Daoy (cell line): ENCODE results near the gene KSR1. TPM values are rescaled to one million over a fixed set of nuclear protein-coding genes. Genes with fewer than 3 reads are reported as not detected.
"Not testable (repeated sequence)": the region's sequence is repeated elsewhere in the genome, so short reads cannot be mapped to it uniquely, and the experiment has no call there.

Experiments
- DNase-seq: peaks from one replicate; pipeline ENCODE4 v3.0.0-alpha.2; 2015; ENCODE audit warnings: low read depth
- total RNA-seq: library from RNA; depleted of rRNA; stranded (reverse); fragments of >200 nt; shearing (Covaris generic); gene quantifications from 2 replicates; pipeline ENCODE4 v1.2.3, GENCODE V29; 2014

KSR1 gene
- total RNA-seq, 1 experiment from 2014 or later: 59.5 TPM

DNA sequence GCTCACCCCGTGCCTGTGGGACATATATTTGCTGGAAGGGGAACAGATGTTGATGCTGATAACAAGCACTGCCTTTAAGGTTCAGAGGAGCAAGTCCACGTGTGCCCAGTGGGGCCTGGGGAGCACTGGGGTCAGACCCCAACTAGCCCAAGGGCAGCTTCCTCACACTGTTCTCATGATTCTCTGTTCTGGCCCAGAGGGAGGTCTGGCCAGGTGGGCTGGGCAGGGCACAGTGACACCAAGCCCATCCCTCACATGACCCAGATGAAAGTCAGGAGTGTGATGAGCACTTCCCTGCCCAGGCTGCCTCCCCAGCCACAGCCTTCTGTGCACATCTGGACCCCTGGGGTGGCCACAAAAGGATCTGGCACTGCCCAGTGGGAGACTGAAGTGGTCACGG is 29.8 kb upstream of the KSR1 start:
- DNase-seq: not testable (repeated sequence)

- not testable (repeated sequence) for DNase-seq
Measured at GRCh38 chr17:27427166-27427862, 28.9 kb upstream of the KSR1 start.

GRCh38 chr17:27428781-27429505 is 27.3 kb upstream of the KSR1 start:
- DNase-seq: no peak

- DNase-seq: no peak
Measured at GRCh38 chr17:27429666-27430382, 26.4 kb upstream of the KSR1 start.

DNA sequence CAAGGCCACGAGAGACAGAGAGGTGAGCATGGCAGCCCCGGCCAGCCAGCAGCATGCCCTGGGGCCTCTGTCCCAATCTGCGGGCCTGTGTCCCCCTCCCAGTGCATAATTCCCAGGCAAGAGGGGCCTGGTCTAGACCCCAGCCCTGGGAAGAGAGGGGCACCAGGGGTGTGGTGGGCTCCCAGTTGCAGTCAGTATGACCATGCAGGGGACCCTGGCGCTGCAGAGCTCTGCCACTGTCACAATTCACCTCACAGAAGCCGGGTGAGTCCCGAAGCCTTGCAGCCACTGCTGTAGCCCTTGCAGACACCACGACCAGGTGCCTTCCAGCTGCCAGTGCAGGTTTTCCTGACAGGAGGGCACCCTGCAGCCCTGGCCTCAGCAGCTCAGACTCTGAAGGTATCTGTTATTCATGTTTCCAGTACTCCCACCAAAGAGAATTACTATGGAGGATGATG is 25.8 kb upstream of the KSR1 start:
- DNase-seq: no peak

GRCh38 chr17:27430882-27431491 is 25.3 kb upstream of the KSR1 start:
- peak; percentile 64 for DNase-seq

GRCh38 chr17:27433521-27433920 is 22.7 kb upstream of the KSR1 start:
- no peak for DNase-seq

DNA sequence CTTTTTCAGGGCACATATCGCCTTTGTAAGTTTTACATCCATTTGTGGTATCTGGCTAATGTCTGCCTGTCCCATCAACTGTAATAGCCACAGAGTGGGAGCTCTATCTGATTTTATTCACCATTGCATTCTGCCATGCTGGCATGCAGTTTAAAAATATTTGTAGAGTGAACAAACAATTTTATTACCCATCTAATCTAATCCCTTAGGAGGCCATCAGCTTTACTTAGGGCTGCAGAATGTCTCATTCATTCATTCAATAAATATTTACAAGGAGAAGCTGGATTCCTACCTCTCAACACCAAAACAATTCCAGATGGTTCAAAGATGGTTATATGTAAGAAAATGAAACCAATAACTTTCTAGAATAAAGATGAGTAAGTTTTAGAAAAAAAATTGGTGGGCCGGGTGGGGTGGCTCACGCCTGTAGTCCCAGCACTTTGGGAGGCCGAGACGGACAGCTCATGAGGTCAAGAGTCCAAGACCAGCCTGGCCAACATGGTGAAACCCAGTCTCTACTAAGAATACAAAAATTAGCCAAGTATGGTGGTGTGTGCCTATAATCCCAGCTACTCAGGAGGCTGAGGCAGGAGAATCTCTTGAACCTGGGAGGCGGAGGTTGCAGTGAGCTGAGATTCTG is 20.7 kb upstream of the KSR1 start:
- DNase-seq: not testable (repeated sequence)

DNA sequence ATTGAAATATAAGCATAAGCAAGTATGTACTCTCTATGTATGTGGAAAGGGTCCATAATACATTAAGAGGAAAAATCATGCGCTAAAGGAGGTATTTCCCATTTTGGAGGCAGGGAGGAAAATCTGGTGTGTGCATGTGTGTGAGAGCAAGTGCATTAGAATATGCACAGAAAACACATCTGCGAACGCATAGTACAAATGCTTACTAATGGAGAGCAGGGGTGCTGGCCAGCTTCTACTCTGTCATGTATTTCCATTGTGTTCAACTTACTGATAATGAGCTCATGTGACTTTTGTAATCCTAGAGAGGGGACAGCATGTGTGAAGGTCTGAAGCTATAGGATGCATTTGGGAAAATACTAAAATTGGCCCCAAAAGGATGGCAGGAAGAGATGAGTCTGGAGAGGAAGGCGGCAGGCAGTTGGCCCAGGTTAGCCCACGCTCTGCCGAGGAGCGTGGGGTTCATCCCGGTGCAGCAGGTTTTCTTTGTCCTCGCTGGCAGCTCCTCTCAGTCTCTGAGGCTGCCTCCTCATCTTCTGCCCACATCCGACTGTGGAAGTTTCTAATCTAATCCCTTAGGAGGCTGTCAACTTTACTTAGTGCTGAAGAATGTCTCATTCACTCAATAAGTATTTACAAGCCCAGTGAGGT is 17.8 kb upstream of the KSR1 start:
- no peak for DNase-seq

DNA sequence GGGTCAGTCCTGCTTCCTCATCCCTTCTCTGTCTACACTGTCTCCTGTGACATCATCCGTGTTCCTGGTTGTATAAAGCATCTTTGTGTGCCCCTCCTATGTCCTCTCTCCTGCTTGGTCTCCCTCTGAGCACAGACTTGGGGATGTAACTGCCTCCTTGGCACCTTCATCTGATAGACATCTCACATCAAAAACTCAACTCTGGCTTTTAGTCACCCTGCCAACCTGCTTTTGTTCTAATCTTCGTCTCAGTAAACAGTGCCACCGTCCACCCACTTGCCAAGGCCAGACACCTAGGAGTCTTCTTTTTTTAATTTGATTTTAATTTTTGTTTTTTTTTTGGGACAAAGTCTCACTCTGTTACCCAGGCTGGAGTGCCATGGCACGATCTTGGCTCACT is 16.9 kb upstream of the KSR1 start:
- no peak for DNase-seq

DNA sequence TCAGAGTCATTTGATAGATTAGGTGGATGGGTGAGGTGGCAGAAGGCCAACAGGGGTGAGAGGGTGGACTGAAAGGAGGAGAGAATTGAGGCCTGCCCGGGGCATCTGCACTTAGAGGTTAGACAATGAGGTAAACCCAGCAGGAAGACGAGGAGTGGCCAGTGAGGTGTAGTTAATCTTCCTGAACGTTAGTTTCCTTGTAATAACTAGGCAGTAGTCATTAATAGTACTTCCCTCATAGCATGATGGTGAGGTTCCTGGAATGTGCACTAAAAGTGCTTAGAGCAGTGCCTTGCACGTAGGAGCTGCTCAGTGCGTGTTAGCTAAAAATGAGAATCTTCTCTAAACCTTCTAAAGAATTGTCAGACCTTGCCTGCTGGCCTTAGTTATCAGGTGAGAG is 13.5 kb upstream of the KSR1 start:
- no peak for DNase-seq

DNA sequence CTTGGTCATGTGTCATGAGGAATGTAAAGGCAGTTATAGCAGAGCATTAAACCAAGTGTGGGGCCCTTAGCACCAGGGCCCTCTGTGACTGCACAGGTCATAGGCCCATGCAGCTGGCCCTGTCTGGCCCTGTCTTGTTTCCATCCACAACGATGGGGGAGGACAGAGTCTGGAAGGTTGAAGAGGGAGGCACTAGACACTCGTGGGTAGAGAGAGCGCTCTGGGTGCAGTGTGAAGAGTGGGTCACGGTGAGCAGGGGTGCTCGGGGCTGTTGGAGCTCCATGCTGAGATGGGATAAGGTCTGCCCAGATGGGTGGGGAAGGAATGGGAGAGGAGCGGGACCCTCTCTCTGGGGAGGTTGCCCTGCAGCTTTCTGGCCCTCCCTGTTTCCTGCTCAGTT is 12.8 kb upstream of the KSR1 start:
- no peak for DNase-seq

- DNase-seq: no peak
Measured at GRCh38 chr17:27445971-27446370, 10.3 kb upstream of the KSR1 start.

GRCh38 chr17:27446569-27447301 is 9.5 kb upstream of the KSR1 start:
- DNase-seq: peak; percentile 98

DNA sequence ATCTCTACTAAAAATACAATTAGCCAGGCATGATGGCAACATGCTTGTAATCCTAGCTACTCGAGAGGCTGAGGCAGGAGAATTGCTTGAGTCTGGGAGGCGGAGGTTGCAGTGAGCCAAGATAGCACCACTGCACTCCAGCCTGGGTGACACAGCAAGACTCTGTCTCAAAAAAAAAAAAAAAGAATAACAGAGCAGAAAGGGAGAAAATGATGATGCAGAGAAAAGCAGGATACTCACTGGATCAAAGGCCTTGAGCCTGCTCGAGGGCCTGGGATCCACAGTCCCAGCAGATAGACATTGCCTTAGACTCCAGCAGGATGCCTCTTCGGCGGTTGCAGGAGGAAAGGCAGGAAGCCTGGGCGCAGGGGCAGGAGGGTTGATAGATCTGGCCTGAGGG is 7.7 kb upstream of the KSR1 start:
- peak; percentile 40 for DNase-seq

DNA sequence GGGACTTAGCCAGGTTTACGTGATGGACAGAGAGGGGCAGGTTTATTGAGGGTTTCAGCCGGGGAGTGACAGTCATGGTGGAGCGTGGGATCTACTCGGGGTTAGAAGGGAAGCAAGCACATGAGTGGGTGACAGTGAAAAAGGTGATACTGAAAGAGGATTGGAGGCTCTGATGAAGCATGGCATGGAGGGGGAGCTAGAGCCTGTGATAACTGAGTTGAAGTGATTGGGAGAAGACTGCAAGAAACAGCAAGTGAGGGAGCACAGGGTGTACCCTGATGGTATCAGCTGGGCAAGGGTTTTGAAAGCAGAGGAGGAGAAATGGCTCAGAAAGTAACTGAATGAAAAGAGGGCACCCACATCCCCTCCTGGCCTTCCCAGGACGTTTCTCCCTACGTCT is 6.7 kb upstream of the KSR1 start:
- DNase-seq: no peak

GRCh38 chr17:27449988-27450387 is 6.3 kb upstream of the KSR1 start:
- DNase-seq: no peak

- no peak for DNase-seq
Measured at GRCh38 chr17:27450416-27450815, 5.8 kb upstream of the KSR1 start.

DNA sequence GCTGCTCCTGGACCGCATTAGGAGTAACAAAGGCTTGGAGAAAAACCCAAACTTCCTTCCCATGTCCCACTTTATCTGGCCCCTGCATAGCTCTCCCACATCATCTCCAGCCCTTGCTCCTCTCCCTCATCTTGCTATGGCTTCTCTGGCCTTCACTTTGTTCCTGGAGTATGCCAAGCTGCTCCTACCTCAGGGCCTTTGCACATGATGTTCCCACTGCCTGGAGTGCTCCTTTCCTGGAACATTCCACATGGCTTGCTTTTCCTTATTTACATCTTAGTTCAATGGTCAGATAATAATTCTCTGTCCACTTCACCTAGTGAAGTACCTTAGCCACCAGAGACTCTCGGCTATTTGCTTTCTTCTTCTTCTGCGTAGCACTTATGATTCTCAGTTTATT is 4.3 kb upstream of the KSR1 start:
- no peak for DNase-seq

DNA sequence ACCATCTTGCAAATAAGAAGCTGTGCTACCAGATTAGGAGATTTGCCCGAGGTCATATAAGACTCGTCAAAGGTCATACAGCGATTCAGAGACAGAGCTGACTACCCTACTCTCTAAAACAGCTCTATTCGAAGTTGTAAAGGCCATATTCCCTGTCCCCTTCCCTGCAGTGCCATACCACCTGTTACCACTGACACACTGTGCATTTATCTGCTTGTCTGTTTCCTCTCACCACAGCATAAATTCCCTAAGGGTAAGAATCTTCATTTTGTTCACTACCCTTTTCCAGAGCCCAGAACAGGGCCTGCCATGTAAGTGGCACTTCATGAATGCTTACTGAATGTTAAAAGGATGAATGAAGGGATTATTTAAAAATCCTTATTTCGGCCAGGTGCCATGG is 3.4 kb upstream of the KSR1 start:
- DNase-seq: no peak

- DNase-seq: peak; percentile 74
Measured at GRCh38 chr17:27453471-27453870, 2.8 kb upstream of the KSR1 start.
